HG02678 (cell line): ENCODE data around the gene AKR1A1.

Source experiments
- ATAC-seq: cut with Tn5 transposase; IDR thresholded peaks from one replicate; pipeline ENCODE4 v1.9.1; 2021; ENCODE audit warnings: mild to moderate bottlenecking, moderate library complexity; ENCODE audit not compliant: unreplicated experiment

Gene AKR1A1

GRCh38 chr1:45615885-45616284 is 65.3 kb downstream of the AKR1A1 start:
- no peak for ATAC-seq

- no peak for ATAC-seq
Measured at GRCh38 chr1:45617618-45618017, 67.0 kb downstream of the AKR1A1 start.

- no peak for ATAC-seq
Measured at GRCh38 chr1:45619149-45619921, 68.7 kb downstream of the AKR1A1 start.
